ENCODE measurements around the gene OTOG.

Gene OTOG

DNA sequence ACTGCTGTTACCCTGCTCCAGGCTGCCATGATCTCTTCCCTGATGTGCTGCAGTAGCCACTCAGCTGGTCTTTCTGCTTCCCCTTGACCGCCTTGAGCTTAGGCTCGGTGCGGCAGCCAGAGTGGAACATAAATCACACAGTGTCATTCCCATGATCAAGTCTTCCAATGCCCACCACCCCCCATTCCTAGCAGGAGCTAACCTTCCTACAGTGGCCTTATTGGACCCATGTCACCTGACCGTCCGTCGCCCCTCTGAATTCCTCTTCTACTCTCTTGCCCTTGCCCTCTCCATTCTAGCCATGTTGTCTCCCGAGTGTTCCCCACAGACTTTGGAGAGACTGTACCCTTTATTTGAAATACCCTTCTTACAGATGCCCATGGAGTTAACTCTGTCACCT lies 43.4 kb downstream of the OTOG start:
- no peak for DNase-seq

DNA sequence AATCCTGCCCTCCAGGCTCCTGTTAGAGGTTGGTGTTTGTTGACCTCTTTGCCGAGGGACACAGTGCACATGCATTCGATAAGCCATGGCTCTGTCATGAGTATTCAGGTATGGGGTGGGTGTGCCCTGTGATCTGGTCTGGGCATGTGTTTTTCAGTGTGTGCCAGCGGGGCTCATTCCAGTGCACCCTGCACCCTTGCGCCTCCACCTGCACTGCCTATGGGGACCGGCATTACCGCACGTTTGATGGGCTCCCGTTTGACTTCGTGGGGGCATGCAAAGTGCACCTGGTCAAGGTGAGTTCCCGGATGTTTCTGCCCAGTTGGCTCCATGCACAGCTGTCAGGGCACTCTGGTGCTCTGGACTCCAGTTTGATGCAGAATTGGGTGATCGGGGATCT lies 44.2 kb downstream of the OTOG start:
- DNase-seq: no peak

DNA sequence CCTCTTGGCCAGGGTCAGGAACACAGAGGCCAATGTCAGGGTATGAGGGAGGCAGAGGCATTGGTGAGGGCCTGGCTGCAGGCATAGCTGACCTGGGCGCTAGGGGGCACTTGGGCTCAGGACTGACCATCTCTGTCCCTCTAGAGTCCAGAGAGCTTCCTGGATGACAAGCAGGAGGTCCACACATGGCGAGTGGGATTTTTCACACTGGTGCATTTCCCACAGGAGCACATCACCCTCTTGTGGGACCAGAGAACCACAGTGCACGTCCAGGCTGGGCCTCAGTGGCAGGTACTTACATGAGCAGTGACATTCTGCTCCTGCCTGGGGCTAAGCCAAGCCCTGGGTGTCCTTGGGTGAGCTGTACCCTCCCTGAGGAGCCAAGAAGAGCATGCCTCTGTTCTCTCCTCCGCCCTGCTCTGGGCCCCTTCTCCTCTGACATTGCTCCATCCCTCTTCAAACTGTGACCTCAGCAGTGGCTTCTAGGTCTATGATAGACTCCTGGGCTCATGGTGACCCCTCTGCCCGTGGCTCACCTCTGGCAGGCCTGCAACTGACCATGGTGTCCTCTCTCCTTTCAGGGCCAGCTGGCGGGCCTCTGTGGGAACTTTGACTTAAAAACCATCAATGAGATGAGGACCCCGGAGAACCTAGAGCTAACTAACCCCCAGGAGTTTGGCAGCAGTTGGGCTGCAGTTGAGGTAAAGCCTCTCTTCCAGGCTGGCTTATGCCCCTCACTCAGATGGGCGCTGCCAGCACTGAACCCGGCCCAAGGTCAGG lies 46.6 kb downstream of the OTOG start:
- DNase-seq: no peak

DNA sequence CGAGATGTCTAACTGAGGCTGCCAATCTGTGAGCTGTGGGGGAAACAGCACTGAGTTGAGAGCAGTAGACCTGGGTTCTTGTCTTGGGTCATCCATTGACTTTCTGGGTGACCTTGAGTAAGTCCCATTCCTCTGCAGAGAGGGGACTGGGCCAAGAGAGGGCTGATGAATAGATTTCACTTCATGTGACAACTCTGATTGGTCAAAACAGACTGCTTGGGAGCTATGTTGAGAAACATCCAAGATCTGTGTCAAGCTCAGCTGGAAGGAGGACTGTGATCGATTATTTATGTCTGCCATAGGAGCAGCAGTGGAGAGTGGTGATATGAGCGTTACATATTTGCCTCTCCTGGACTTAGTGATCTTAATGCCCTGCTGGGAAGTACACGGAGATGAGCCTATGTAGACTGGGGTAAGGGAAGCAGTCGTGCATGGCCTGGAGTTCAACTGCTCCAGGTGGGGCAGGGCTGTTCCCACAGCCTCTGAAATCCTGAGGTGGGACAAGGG lies 47.7 kb downstream of the OTOG start:
- no peak for DNase-seq

DNA sequence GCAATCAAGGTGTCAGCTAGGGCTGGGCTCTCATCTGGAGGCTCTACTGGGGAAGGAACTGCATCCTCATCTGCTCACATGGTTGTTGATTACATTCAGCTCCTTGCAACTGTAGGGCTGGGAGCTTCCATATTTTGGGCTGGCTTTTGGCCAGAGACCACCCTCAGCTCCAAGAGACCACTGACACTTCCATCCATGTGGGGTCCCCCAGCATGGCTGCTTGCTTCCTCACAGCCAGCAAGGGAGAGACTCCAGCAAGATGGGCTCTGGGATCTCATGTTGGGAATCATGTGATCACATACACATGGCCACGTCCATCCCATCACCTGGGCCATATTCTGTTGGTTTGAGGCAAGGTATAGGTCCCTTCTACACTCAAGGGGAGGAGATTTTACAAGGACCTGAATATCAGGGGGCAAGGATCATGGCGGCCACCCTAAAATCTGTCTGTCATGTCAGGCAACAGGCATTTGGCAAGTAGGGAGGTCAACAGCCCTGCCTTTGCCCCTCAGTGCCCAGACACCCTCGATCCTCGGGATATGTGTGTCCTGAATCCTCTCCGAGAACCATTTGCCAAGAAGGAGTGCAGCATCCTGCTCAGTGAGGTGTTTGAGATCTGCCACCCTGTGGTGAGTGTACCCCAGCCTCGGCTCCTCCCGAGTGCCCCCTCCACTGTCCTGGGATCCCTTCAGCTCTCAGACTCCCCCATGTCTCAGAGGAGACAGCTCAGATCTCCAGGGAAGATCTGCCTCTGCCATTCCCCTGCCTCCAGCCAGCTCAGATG lies 48.7 kb downstream of the OTOG start:
- no peak for DNase-seq

DNA sequence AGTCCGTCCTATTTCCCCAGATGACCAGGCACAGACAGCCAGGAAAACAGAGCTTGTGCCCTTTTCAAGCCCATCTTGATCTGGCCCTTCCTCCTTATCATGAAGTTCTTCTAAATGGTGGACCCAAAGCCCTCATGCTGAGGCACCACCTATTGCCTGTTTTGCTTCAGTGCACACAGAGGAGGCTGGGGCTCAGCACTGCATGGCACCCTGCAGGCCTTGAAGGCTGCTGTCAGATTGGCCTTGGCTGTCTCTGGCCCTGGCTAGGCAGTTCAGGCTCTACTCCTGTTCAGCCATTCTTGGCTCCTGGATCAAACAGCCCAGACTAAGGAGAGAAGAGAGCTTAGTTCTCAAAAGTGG lies 49.2 kb downstream of the OTOG start:
- no peak for DNase-seq

DNA sequence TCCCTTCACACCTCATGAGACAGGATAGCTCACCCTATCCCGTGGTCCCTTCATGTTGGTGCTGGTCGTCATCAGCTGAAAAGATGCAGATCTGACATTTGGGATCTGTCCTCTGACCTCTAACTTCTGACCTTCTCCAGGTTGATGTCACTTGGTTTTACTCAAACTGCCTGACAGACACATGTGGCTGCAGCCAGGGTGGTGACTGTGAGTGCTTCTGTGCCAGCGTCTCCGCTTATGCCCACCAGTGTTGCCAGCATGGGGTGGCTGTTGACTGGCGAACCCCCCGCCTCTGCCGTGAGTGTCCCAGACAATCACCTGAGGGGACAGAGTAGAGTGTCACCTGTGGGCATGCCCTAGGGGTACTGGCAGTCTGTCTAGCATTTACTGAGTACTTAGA lies 49.7 kb downstream of the OTOG start:
- no peak for DNase-seq

DNA sequence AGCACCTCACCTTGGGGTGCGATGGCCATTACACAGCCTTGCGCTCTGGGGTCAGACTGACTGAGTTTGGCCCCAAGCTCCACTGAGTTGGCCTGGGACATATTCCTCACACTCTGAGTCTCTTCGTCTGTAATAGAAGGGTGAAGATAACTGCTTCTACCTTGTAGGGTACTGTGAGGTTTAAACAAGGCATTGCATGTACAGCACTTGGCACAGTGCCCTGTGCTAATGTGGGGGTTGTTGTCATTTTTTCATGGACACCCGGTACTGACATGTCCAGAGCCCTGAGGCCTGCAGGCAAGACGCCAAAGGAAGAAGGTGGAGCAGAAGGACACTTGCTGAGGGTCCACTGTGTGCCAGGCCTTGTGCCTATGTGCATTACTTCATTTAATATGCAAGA lies 50.7 kb downstream of the OTOG start:
- no peak for DNase-seq

DNA sequence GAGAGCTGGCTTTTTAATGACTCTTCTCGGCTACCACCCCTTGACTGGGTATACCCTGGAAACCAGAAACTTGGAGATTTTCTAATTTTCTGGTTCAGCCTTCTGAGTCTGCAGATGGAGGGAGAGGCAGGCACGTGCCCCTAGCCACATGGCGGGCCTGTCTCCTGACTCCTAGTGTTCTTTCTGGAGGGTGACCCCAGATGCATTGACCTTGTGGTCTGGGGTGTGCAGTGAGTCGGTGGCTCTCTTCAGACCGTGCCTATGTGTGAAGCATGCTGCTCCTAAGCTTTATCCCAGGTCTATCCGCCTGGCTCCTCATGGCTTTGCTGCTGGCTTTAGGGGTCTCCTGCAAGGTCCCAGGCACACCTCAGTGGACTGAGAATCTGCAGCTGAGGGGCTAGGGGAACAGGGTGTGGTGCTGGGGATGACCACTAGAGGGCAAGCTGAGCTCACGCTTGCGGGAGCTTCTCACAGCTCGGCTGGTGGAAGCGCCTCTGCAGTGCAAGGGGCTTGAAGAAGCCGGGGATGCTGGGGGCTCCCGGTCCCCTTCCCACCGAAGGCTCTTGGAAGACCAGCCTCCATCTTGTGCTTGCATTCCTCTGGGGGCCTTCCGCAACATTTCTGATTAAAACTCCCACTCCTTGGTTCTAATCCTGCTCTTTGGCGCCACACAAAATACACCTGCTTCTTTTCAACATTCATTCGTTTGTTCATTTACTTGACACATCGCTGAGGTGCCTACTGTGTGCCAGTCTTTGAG lies 51.8 kb downstream of the OTOG start:
- DNase-seq: peak; percentile 62

DNA sequence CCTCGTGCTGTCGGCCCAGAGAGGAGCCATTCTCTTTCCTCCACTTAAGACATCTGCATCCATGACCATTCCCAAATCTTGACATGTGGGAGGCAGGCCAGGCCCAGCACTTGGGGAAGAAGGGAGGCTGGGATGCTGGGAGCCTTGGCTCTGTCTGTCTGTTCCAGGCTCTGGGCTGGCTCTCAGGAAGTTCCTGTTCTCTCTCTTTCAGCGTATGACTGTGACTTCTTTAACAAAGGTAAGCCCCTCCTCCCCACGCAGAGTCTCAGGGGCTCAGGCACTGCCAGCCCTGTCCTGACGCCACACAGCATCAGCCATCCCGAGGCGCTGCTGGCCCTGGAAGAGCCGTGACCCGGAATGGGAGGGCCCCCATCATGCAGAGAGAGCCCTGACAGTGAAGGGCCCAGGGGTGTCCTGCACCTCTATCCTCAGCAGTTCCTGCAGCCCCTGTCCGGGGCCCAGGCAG lies 52.4 kb downstream of the OTOG start:
- no peak for DNase-seq

DNA sequence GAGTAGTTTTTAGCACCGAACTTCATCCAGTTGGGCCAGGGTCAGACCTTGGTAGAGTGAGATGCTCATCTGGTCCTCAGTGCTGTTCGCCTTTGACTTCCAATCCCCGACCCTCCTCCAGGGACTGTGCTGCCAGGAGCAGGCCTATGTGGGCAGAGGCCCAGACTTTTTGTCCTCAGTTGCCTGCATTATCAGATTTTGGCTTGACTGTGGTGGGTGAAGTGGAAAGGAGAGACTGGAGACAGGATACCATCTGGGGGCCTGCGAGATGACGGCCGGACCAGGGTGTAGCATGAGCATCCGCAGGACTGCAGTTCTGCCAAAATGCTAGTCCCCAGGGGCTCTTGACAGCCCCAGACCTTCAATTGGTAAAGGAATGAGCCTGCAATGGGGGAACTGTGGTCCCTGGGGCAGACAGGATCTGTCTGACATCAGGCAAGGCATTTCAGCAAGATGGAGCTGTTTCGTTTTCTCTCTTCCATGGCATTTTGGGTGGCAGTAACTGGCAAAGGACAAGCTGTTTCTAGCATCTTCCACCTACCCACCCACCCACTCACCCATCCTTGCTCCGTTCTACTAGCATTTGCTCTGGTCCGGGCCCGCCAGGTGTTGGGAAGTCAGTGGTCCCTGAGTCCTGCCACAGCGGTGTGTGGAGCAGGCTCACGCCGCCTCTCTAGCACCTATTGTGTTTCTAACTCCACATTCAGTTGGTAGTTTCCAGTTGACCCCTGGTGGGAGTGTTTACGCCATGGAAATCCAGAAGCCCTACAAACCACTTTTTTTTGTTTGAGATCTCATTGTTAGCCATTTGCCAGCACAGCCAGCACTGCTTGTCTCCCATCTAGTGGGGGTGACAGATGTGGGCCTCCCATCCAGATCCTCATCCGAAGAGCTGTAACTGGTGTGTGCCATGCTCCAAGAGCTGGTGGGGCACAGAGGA lies 53.5 kb downstream of the OTOG start:
- DNase-seq: no peak

DNA sequence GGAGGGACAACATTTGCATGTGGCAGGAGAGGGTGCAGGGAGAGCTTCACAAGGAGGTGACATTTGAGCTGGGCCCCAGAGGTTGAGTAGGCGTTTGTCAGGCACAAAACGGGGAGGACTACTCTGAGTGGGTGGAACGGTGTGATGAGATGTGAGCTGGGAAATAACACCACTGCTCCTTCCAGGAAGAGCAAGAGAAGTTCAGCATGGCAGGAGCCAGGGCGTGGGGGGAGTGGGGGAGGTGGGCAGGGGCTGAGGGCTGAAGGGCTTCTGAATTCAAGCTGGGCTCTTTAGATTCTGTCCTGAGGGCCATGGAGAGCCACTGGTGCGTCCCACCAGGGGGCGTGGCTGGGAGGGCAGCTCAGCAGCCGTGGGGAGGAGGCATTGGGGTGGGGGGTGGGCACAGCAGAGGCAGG lies 54.2 kb downstream of the OTOG start:
- DNase-seq: no peak

DNA sequence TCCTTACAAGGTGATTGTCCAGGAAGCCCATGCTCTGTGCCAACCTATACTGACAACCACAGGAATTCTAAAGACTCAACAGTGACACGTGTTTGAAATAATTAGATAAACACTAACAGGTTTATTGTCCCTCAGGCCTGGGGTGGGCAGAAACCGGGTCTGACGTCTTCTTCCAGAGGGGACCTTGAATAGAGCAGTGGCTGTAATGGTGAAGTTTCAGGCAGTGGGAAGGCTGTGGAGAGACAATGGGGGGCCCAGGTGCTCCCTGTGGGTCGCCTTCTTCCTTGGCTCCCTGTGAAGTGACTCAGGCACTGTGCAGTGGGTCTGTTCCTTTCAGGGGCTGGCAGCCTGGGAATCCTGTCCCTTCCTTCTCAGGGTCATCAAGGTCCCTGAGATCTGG lies 54.6 kb downstream of the OTOG start:
- no peak for DNase-seq

DNA sequence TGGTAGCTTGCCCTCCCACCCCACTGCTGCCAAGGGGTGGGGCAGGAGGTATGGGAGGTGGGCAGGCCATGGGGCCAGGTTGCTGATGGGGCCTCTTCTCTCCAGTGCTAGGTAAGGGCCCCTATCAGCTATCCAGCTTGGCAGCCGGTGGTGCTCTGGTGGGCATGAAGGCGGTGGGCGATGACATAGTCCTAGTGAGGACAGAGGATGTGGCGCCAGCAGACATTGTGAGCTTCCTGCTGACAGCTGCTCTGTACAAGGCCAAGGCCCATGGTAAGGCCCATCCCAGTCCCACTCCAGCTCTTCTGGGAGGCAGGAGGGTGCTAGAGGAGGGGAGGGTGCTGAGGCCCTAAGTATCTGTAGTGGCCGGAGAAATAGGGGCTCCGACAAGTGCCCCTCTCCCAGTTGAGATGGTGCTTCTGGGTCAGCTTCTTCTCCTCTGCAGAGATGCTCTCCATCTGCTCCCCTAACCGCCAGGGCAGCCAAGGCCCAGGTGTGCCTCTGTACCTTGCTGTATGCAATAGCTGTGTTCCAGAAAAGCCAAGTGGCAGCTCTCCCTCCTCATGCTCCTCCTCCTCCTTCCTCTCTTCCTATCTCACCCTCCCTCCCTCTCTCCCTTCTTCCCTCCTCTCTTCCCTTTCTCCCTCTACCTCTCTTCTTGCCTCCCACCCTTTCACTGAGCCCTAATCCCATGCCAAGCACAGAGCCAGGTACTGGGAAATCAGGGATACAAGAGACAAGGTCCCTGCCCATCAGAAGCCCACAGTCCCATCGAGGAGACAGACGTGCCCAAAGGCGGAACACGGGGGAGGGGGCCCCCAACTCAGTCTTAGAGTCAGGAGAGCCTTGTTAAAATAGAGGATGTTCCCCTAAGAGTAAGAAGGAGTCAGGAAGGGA lies 55.3 kb downstream of the OTOG start:
- no peak for DNase-seq

DNA sequence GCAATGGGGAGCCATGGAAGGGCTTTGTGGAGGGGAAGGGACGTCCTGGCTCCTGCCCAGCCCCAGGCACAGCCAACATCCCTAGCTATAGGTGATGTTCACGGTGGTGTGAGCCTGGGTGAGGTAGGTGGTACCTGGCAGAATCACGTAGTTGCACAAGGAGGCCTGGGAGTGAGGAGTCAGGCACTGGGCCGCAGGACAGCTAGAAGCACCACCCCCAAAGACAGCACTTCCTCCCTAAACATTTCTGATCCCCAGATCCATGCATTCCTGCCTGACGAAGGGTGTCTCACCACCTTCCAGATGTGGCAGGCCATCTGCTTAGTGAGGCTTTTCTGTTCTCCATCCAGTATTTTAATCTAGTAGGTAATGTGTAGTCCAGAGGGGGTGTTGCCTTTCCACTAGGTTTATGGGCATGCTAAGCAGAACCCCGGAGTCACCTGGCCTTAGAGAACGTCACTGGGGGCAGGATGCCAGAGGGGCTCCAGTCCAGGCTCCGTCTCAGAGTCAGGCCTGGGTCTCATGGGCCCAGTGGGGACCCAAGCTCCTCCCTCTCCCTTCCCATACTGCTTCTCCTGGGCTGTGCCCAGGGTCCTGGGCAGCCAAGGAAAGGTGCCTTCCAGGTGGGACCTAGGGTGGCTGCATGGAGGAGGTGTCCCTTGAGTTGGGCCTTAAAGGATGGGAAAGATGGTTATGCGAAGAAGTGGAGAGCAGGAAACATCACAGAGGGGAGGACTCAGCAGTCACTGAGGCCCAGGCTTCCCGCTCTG lies 56.2 kb downstream of the OTOG start:
- no peak for DNase-seq

DNA sequence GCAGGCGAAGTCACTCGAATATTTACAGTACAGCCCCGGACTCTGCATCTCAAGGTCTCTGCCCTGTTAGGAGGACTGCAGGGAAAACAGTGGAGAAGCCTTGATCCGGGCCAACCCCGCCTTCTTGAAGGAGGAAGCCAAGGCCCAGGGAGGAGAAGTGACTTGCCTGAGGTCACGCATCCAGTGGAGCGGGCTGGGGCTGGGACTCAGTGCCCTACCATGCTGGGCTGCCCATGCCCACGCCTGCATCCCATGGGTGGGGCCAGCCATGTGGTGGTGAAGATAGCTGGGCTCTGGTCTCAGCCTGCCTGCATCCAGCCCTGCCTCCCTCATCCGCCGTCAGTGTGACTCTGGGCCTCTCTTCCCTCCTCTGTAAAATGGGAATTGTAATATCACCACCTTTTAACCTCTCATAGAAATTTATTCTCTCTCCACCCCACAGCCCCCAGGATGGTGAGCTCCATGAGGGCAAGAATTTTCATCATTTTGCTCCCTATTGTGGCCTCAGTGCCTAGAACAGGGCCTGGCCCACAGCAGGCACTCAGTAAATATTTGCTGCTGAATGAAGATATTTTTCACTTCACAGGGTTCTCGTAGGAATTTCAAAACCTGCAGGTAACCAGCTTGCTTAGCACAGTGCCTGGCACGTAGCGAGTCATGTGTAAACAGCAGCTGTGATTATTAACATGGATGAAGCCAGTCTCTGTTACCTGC lies 57.3 kb downstream of the OTOG start:
- no peak for DNase-seq

DNA sequence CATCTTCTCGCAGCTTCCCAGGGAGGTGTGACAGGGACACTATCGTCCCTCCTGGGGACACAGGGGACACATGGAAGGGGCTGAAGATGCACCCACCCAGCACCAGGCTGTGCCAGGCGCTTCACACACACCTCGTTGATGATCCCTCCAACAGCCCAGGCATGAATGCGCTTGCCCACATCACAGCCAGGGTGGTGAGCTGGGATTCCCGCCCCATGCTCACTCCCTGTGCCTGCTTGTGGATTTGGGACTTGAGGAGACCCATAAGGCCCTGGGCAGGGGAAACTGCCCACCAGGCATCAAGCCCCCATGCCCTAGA lies 57.8 kb downstream of the OTOG start:
- DNase-seq: no peak

DNA sequence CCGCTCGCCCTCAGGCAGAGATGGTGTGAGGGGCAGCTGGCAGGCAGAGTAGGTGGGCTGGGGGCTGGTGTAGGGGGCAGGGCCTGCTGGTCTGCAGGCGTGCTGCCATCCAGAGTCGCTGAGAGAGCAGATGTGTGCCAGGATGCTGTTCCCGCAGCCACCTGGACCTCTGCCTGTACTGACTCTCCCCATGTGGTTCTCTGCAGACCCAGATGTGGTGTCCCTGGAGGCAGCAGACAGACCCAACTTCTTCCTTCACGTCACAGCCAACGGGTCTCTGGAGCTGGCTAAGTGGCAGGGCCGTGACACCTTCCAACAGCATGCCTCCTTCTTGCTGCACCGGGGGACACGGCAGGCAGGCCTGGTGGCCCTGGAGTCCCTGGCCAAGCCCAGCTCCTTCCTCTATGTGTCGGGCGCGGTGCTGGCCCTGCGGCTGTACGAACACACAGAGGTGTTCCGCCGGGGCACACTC lies 58.6 kb downstream of the OTOG start:
- DNase-seq: no peak

DNA sequence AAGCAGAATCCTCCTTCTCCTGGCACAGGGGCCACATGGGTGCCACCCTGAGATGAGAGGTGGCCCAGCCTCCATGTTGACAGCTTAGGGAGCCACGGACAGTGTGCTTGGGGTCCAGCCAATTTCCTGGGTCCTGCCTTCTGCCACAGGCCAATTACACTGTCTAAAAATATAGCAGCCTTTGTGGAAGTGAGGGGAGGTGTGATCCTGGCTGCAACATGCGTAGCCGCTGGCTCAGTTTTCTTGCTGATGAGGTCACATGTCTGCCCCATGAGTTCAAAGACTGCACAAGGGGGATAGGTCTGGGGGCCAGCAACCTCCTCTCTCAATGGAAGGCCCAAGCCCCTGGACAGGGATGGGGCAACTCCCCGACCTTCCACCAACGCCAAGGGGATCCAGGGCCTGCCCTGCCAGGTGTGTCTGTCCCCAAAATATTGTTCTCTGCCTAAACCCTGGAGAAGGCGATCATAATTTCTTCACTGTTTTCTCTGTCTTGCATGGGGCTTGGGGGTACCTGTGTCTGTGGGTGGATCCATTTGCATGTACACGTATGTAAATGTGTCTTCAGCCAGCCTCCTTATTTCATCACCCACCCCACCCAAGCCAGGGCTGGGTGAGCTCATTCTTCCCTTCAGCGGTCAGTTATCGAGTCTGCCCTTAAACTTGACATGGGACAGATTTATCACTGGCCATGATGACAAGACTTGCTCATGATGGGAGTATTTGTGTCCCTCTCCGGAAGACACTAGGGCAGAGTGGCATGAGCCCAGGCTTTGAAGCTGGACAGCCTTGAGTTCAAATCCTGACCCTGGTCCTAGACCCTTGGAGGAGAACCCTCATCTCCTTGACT lies 59.4 kb downstream of the OTOG start:
- DNase-seq: no peak

All from NCI-H2029 (cell line).